ENCODE results near the gene AIG1.

GRCh38 chr6:143301188-143301587 is 240.5 kb downstream of the AIG1 start:
- no peak for TF ChIP-seq CTCF (conservative IDR thresholded peaks at IDR 0.05; ENCODE audit: low read depth, low read length)
- TF ChIP-seq RAD21 (IDR thresholded peaks at IDR 0.05; ENCODE audit: low read length) = no peak
- TF ChIP-seq USF2 (IDR thresholded peaks at IDR 0.05; ENCODE audit: low read depth, low read length) = no peak
